Measurements from ENCODE around the gene FGF14. TPM values are rescaled to one million over a fixed set of nuclear protein-coding genes. Genes with fewer than 3 reads are reported as not detected.

The FGF14 gene
- total RNA-seq, 4 donors from 2014 or later = 0.36 to 1.9 (median 0.45) TPM

GRCh38 chr13:102028206-102028605 lies 373.6 kb downstream of the FGF14 start:
- no peak for TF ChIP-seq POLR2A (IDR thresholded peaks at IDR 0.05)
- TF ChIP-seq, protein P1, sequence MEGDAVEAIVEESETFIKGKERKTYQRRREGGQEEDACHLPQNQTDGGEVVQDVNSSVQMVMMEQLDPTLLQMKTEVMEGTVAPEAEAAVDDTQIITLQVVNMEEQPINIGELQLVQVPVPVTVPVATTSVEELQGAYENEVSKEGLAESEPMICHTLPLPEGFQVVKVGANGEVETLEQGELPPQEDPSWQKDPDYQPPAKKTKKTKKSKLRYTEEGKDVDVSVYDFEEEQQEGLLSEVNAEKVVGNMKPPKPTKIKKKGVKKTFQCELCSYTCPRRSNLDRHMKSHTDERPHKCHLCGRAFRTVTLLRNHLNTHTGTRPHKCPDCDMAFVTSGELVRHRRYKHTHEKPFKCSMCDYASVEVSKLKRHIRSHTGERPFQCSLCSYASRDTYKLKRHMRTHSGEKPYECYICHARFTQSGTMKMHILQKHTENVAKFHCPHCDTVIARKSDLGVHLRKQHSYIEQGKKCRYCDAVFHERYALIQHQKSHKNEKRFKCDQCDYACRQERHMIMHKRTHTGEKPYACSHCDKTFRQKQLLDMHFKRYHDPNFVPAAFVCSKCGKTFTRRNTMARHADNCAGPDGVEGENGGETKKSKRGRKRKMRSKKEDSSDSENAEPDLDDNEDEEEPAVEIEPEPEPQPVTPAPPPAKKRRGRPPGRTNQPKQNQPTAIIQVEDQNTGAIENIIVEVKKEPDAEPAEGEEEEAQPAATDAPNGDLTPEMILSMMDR (IDR thresholded peaks at IDR 0.05) = no peak
- WGBS, 2 donors = 66 to 67% methylated on average over 4 of the region's 4 CpGs
- intact Hi-C loops (cut with DNase I; ENCODE audit: low total_unique reads) = no loop called here
- H3K4me3 ChIP-seq (ENCODE audit: low read depth, poor library complexity, severe bottlenecking) = no peak overlapping the region
- DNase-seq (ENCODE audit: low spot score in 2 of 2) = no peak

- no peak overlapping the region for H3K4me3 ChIP-seq (ENCODE audit: low read depth, poor library complexity, severe bottlenecking)
- TF ChIP-seq POLR2A (IDR thresholded peaks at IDR 0.05) = no peak
- TF ChIP-seq, protein P1 (IDR thresholded peaks at IDR 0.05) = no peak
- WGBS, 2 donors = 87 to 94% methylated on average over 2 of the region's 2 CpGs
- intact Hi-C loops (cut with DNase I; ENCODE audit: low total_unique reads) = no loop called here
- DNase-seq (ENCODE audit: low spot score in 2 of 2) = no peak
Measured at GRCh38 chr13:102021777-102022176, 380.1 kb downstream of the FGF14 start.

- no peak for TF ChIP-seq POLR2A (IDR thresholded peaks at IDR 0.05)
- TF ChIP-seq, protein P1 (IDR thresholded peaks at IDR 0.05) = no peak
- no peak for DNase-seq (ENCODE audit: low spot score in 2 of 2)
- 82 to 85% methylated on average over 4 of the region's 4 CpGs for WGBS, 2 donors
- intact Hi-C loops (cut with DNase I; ENCODE audit: low total_unique reads) = no loop called here
- no peak overlapping the region for H3K4me3 ChIP-seq (ENCODE audit: low read depth, poor library complexity, severe bottlenecking)
Measured at GRCh38 chr13:102020611-102021216, 381.1 kb downstream of the FGF14 start.

- intact Hi-C loops (cut with DNase I; ENCODE audit: low total_unique reads) = no loop called here
- no peak for TF ChIP-seq POLR2A (IDR thresholded peaks at IDR 0.05)
- TF ChIP-seq, protein P1 (IDR thresholded peaks at IDR 0.05) = no peak
- no peak for DNase-seq (ENCODE audit: low spot score in 2 of 2)
- H3K4me3 ChIP-seq (ENCODE audit: low read depth, poor library complexity, severe bottlenecking) = no peak overlapping the region
Measured at GRCh38 chr13:102018716-102019115, 383.1 kb downstream of the FGF14 start.

- TF ChIP-seq POLR2A (IDR thresholded peaks at IDR 0.05) = no peak
- TF ChIP-seq, protein P1 (IDR thresholded peaks at IDR 0.05) = no peak
- no peak for DNase-seq (ENCODE audit: low spot score in 2 of 2)
Measured at GRCh38 chr13:102017248-102017647, 384.6 kb downstream of the FGF14 start.

More at GRCh38 chr13:102017248-102017647, 384.6 kb downstream of the FGF14 start:
- intact Hi-C loops (cut with DNase I; ENCODE audit: low total_unique reads) = no loop called here
- no peak overlapping the region for H3K4me3 ChIP-seq (ENCODE audit: low read depth, poor library complexity, severe bottlenecking)

All from lower leg skin (tissue), 4 donors.